GM12874 (cell line): ENCODE data around the gene ASMTL.
A peak's percentile ranks its signal among the peaks of the same experiment; 100 is the strongest.

Source experiments
- CTCF ChIP-seq: IDR thresholded peaks from 2 replicates; pipeline ENCODE4 v1.5.1; 2011; ENCODE audit warnings: low read depth, mild to moderate bottlenecking, control low read depth, low read length, moderate library complexity; ENCODE audit not compliant: insufficient read depth

ASMTL gene

GRCh38 chrX:1476682-1477081, 24.0 kb upstream of the ASMTL start:
- no peak for TF ChIP-seq CTCF

- TF ChIP-seq CTCF, result no peak
These were observed 23.2 kb upstream of the ASMTL start for GRCh38 chrX:1475881-1476280.

GRCh38 chrX:1475481-1475880, 22.8 kb upstream of the ASMTL start:
- TF ChIP-seq CTCF, result no peak

- TF ChIP-seq CTCF, result no peak
These were observed 20.3 kb upstream of the ASMTL start for GRCh38 chrX:1472975-1473374.

- TF ChIP-seq CTCF, result peak; percentile 53
These were observed 15.6 kb upstream of the ASMTL start for GRCh38 chrX:1468250-1468772.

GRCh38 chrX:1466971-1467561, 14.4 kb upstream of the ASMTL start:
- no peak for TF ChIP-seq CTCF

GRCh38 chrX:1466232-1466661, 13.5 kb upstream of the ASMTL start:
- TF ChIP-seq CTCF, result no peak
